Astrocyte (in vitro differentiated cells and primary cell): ENCODE data around the gene GNAQ. TPM values are rescaled to one million over a fixed set of nuclear protein-coding genes. Genes with fewer than 3 reads are reported as not detected.
"Not testable (repeated sequence)": the region's sequence is repeated elsewhere in the genome, so short reads cannot be mapped to it uniquely, and the experiment has no call there.

Experiments
- DNase-seq: peaks from one replicate; pipeline ENCODE4 v3.0.0-alpha.2; 2010; ENCODE audit warnings: low read depth
- FAIRE-seq: peaks from 2 replicates; lab custom pipeline; 2011; peaks lifted over from hg19 to GRCh38; lab: Jason Lieb, UNC
- H2AFZ ChIP-seq: 2 replicates; pipeline ENCODE4 v1.6.0; 2012; ENCODE audit warnings: low read depth, low read length, inconsistent platforms
- H3K27ac ChIP-seq: 2 replicates; pipeline ENCODE4 v1.5.1; 2011; ENCODE audit warnings: low read depth, low read length, inconsistent platforms
- H3K27me3 ChIP-seq: 2 replicates; pipeline ENCODE4 v1.6.0; 2011; ENCODE audit warnings: low read length, inconsistent platforms; ENCODE audit not compliant: insufficient read depth
- H3K36me3 ChIP-seq: 2 replicates; pipeline ENCODE4 v1.5.1; 2011; ENCODE audit warnings: low read length, inconsistent platforms; ENCODE audit not compliant: insufficient read depth
- H3K4me1 ChIP-seq: 2 replicates; pipeline ENCODE4 v1.5.1; 2011; ENCODE audit warnings: low read length, inconsistent platforms; ENCODE audit not compliant: insufficient read depth
- H3K4me2 ChIP-seq: 2 replicates; pipeline ENCODE4 v1.6.0; 2012; ENCODE audit warnings: low read length, inconsistent platforms
- H3K4me3 ChIP-seq: 2 replicates; pipeline ENCODE4 v1.5.1; 2011; ENCODE audit warnings: low read depth, mild to moderate bottlenecking, low read length, inconsistent platforms; ENCODE audit not compliant: insufficient read depth
- H3K79me2 ChIP-seq: 2 replicates; pipeline ENCODE4 v1.6.0; 2012; ENCODE audit warnings: mild to moderate bottlenecking, low read length, inconsistent platforms; ENCODE audit not compliant: insufficient read depth
- H3K9ac ChIP-seq: 2 replicates; pipeline ENCODE4 v1.6.0; 2012; ENCODE audit warnings: mild to moderate bottlenecking, low read length, inconsistent platforms
- H3K9me3 ChIP-seq: 2 replicates; pipeline ENCODE4 v1.5.1; 2012; ENCODE audit warnings: low read depth, mild to moderate bottlenecking, low read length, inconsistent platforms; ENCODE audit not compliant: insufficient read depth
- H4K20me1 ChIP-seq: 2 replicates; pipeline ENCODE4 v1.6.0; 2012; ENCODE audit warnings: low read length, inconsistent platforms; ENCODE audit not compliant: insufficient read depth
- H3K27ac Mint-ChIP-seq: one replicate; pipeline ENCODE4 v1.8.0; 2021; ENCODE audit warnings: mild to moderate bottlenecking, mixed read lengths; ENCODE audit not compliant: unreplicated experiment
- H3K27me3 Mint-ChIP-seq: one replicate; pipeline ENCODE4 v1.8.0; 2021; ENCODE audit warnings: low read depth, mixed read lengths; ENCODE audit not compliant: unreplicated experiment
- H3K36me3 Mint-ChIP-seq: one replicate; pipeline ENCODE4 v1.8.0; 2021; ENCODE audit warnings: low read depth, mixed read lengths; ENCODE audit not compliant: unreplicated experiment
- H3K4me1 Mint-ChIP-seq: one replicate; pipeline ENCODE4 v1.8.0; 2021; ENCODE audit warnings: low read depth, mixed read lengths; ENCODE audit not compliant: unreplicated experiment
- H3K4me3 Mint-ChIP-seq: one replicate; pipeline ENCODE4 v1.8.0; 2021; ENCODE audit warnings: mild to moderate bottlenecking, moderate library complexity, mixed read lengths; ENCODE audit not compliant: unreplicated experiment
- H3K9me3 Mint-ChIP-seq: one replicate; pipeline ENCODE4 v1.8.0; 2021; ENCODE audit warnings: mild to moderate bottlenecking, mixed read lengths; ENCODE audit not compliant: unreplicated experiment
- CTCF ChIP-seq: IDR thresholded peaks from 2 replicates; pipeline ENCODE4 v1.5.1; 2011; ENCODE audit warnings: low read depth, mild to moderate bottlenecking, inconsistent platforms, low read length, moderate library complexity; ENCODE audit not compliant: insufficient read depth
- EZH2 ChIP-seq: IDR thresholded peaks from 2 replicates; pipeline ENCODE4 v1.6.1; 2012; ENCODE audit warnings: mild to moderate bottlenecking, low read length, inconsistent platforms; ENCODE audit not compliant: insufficient read depth
- total RNA-seq: library from RNA; stranded (reverse); gene quantifications from 2 replicates; pipeline ENCODE4 v1.2.1, GENCODE V29; 2021

The GNAQ gene
- total RNA-seq, 1 donor from 2014 or later: 74.9 TPM

- Histone ChIP-seq H3K27me3 (no peaks in the 10 kb centered on the region), H3K27ac (no peak overlapping the region), H3K79me2 (no peaks in the 10 kb centered on the region), H3K4me1 (no peaks in the 10 kb centered on the region), H3K4me2 (no peak overlapping the region), H3K36me3 (no peaks in the 10 kb centered on the region), H2AFZ (no peak overlapping the region), H3K9me3 (no peaks in the 10 kb centered on the region), H3K9ac (no peak overlapping the region), H4K20me1 (no peaks in the 10 kb centered on the region), H3K4me3 (no peak overlapping the region)
- Mint-ChIP-seq H3K36me3 (no peaks in the 10 kb centered on the region), H3K27me3 (no peaks in the 10 kb centered on the region), H3K9me3 (no peaks in the 10 kb centered on the region), H3K4me3 (no peak overlapping the region), H3K4me1 (peaks cover 2% of the 10 kb centered on the region), H3K27ac (no peak overlapping the region)
- TF ChIP-seq CTCF (no peak), EZH2 (no peak)
- DNase-seq: no peak
- FAIRE-seq: peak; percentile 9
These were observed 268.0 kb downstream of the GNAQ start for GRCh38 chr9:77763566-77763965.

- not testable (repeated sequence) for H3K4me2 ChIP-seq, H3K79me2 ChIP-seq, H3K4me3 ChIP-seq, H2AFZ ChIP-seq, DNase-seq, H3K9ac ChIP-seq, H3K27ac Mint-ChIP-seq, H3K9me3 ChIP-seq, H3K36me3 ChIP-seq, H3K4me1 ChIP-seq, H3K27me3 Mint-ChIP-seq, H3K4me3 Mint-ChIP-seq, H3K9me3 Mint-ChIP-seq, FAIRE-seq, H4K20me1 ChIP-seq, H3K27me3 ChIP-seq, H3K4me1 Mint-ChIP-seq, H3K27ac ChIP-seq, H3K36me3 Mint-ChIP-seq
These were observed 270.7 kb downstream of the GNAQ start for GRCh38 chr9:77760919-77761318.

- H3K79me2 ChIP-seq: no peaks in the 10 kb centered on the region
- no peaks in the 10 kb centered on the region for H3K27me3 ChIP-seq
- Mint-ChIP-seq H3K4me3 (no peak overlapping the region), H3K27me3 (no peaks in the 10 kb centered on the region), H3K36me3 (peaks cover 16% of the 10 kb centered on the region), H3K4me1 (no peaks in the 10 kb centered on the region), H3K27ac (no peak overlapping the region), H3K9me3 (peaks cover 4% of the 10 kb centered on the region)
- no peaks in the 10 kb centered on the region for H4K20me1 ChIP-seq
- no peak overlapping the region for H3K27ac ChIP-seq
- no peak overlapping the region for H3K4me3 ChIP-seq
- no peaks in the 10 kb centered on the region for H3K4me1 ChIP-seq
- H3K36me3 ChIP-seq: no peaks in the 10 kb centered on the region
- DNase-seq (no peak), FAIRE-seq (no peak)
- no peak overlapping the region for H2AFZ ChIP-seq
- no peak for TF ChIP-seq CTCF
- TF ChIP-seq EZH2: no peak
- H3K4me2 ChIP-seq: no peak overlapping the region
- no peak overlapping the region for H3K9ac ChIP-seq
- H3K9me3 ChIP-seq: peaks cover 5% of the 10 kb centered on the region
These were observed 272.2 kb downstream of the GNAQ start for GRCh38 chr9:77759391-77759790.
